K562 (cell line): ENCODE measurements around the gene RNPEPL1. TPM values are rescaled to one million over a fixed set of nuclear protein-coding genes. Genes with fewer than 3 reads are reported as not detected.

Source experiments
- ATAC-seq: fragments of 200-7000 bp; cut with Tn5 transposase; 3 replicates; pipeline ENCODE4 v1.9.1; 2020; ENCODE audit warnings: moderate library complexity
- BruUV-seq: library from RNA; stranded (reverse); fragments of 400-500 nt; replicated peaks from 2 replicates; lab custom pipeline; 2021; lab: Mats Ljungman, UMichigan
- CTCF ChIA-PET: fragments of 300-600 bp; formaldehyde crosslinking; extraction: SDS; loops from one replicate; lab custom pipeline; 2021; ENCODE audit warnings: low intra/inter-chr PET ratio; lab: Yijun Ruan, JAX
- POLR2A ChIA-PET: fragments of 300-600, 350-650 bp; sonication (Branson Sonifier 250); formaldehyde crosslinking; extraction: SDS; loops from one replicate; lab custom pipeline; 2021; ENCODE audit warnings: antibody characterized with exemption, inconsistent platforms; lab: Yijun Ruan, JAX
- DNase-seq, 4 experiments: peaks; one replicate each; pipeline versions ENCODE4 v3.0.0 to v3.0.0-alpha.2; 2011 to 2018; ENCODE audit warnings: low spot score in 3 of 4, mixed read lengths in 3 of 4; ENCODE audit errors: extremely low read depth in 1 of 4
- FAIRE-seq: peaks from 2 replicates; lab custom pipeline; 2011; peaks lifted over from hg19 to GRCh38; lab: Jason Lieb, UNC
- H2AFZ ChIP-seq: 2 replicates; pipeline ENCODE4 v1.6.0; 2011; ENCODE audit warnings: low read depth, low read length, control low read depth, inconsistent platforms
- H3K27ac ChIP-seq: fragments of 200-600 bp; 3 replicates; pipeline ENCODE4 v1.8.0; 2011; ENCODE audit warnings: low read depth, mild to moderate bottlenecking, control low read depth, inconsistent platforms, low read length, moderate library complexity, mixed read lengths; ENCODE audit errors: extremely low read depth
- H3K27me3 ChIP-seq, 2 experiments: fragments of 300-600 bp in 1 of 2; 2 replicates in 1 of 2; 3 replicates in 1 of 2; pipeline versions ENCODE4 v1.6.0 to v1.8.0; 2011; ENCODE audit warnings: inconsistent platforms in 2 of 2, low read length in 2 of 2, mild to moderate bottlenecking in 1 of 2, mixed read lengths in 1 of 2, moderate library complexity in 1 of 2; ENCODE audit not compliant: control insufficient read depth in 2 of 2, insufficient read depth in 2 of 2
- H3K36me3 ChIP-seq: fragments of 300-600 bp; 3 replicates; pipeline ENCODE4 v1.8.0; 2011; ENCODE audit warnings: mild to moderate bottlenecking, low read length, inconsistent platforms; ENCODE audit not compliant: control insufficient read depth, insufficient read depth
- H3K4me1 ChIP-seq, 2 experiments: fragments of 200-600 bp in 1 of 2; replicated peaks in 1 of 2; 2 replicates in 1 of 2; 3 replicates in 1 of 2; pipeline versions ENCODE4 v1.5.1 to v1.8.0; 2011; ENCODE audit warnings: inconsistent platforms in 2 of 2, low read length in 2 of 2, mild to moderate bottlenecking in 1 of 2, mixed read lengths in 1 of 2, moderate library complexity in 1 of 2; ENCODE audit not compliant: control insufficient read depth in 2 of 2, insufficient read depth in 2 of 2
- H3K4me2 ChIP-seq: 2 replicates; pipeline ENCODE4 v1.6.1; 2011; ENCODE audit warnings: low read length, control low read depth, inconsistent platforms, mixed read lengths; ENCODE audit not compliant: insufficient read depth
- H3K4me3 ChIP-seq: fragments of 200-600 bp; sonication (generic), shearing (Covaris generic); 2 replicates; pipeline ENCODE4 v1.5.1; 2016; ENCODE audit warnings: control low read depth, inconsistent platforms
- H3K79me2 ChIP-seq: fragments of 200-600 bp; 3 replicates; pipeline ENCODE4 v1.8.0; 2011; ENCODE audit warnings: low read length, inconsistent platforms; ENCODE audit not compliant: control insufficient read depth, insufficient read depth
- H3K9ac ChIP-seq, 2 experiments: 2 replicates each; pipeline versions ENCODE4 v1.6.0 to v1.6.1; 2011; ENCODE audit warnings: low read depth in 2 of 2, low read length in 2 of 2, control low read depth in 1 of 2, inconsistent platforms in 1 of 2, mild to moderate bottlenecking in 1 of 2, mixed read lengths in 1 of 2; ENCODE audit not compliant: insufficient read depth in 1 of 2
- H3K9me1 ChIP-seq: one replicate; pipeline ENCODE4 v1.6.0; 2011; ENCODE audit warnings: inconsistent platforms, mild to moderate bottlenecking, low read length, moderate library complexity; ENCODE audit not compliant: control insufficient read depth, insufficient read depth
- H3K9me3 ChIP-seq: replicated peaks from 2 replicates; pipeline ENCODE4 v1.5.1; 2011; ENCODE audit warnings: low read depth, low read length, inconsistent platforms; ENCODE audit not compliant: control insufficient read depth, insufficient read depth
- H4K20me1 ChIP-seq: replicated peaks from 2 replicates; pipeline ENCODE4 v1.6.1; 2011; ENCODE audit warnings: low read length, inconsistent platforms, mixed read lengths; ENCODE audit not compliant: control insufficient read depth, insufficient read depth
- BCOR ChIP-seq: fragments of 450-650 bp; IDR thresholded peaks from 2 replicates; pipeline ENCODE4 v1.6.1; 2016
- BDP1 ChIP-seq: IDR thresholded peaks from 3 replicates; pipeline ENCODE4 v1.6.1; 2011; ENCODE audit not compliant: insufficient read length, insufficient read depth
- CXXC5 ChIP-seq: fragments of 250-450 bp; sonication (Bioruptor Pico); IDR thresholded peaks from 2 replicates; pipeline ENCODE4 v1.8.0; 2022; ENCODE audit warnings: inconsistent platforms, mild to moderate bottlenecking, moderate library complexity
- ESRRA ChIP-seq: fragments of 450-650 bp; IDR thresholded peaks from 2 replicates; pipeline ENCODE4 v1.6.1; 2014; ENCODE audit warnings: low read depth, mild to moderate bottlenecking, moderate library complexity, borderline replicate concordance
- GTF2E2 ChIP-seq: fragments of 200-800 bp; sonication (Bioruptor generic); IDR thresholded peaks from 2 replicates; pipeline ENCODE4 v1.6.1; 2016; ENCODE audit warnings: missing genetic modification characterization, missing compliant biosample characterization
- NFIX ChIP-seq: fragments of 250-450 bp; sonication (Bioruptor Pico); IDR thresholded peaks from 2 replicates; pipeline ENCODE4 v1.4.0; 2020; ENCODE audit warnings: low read depth, mild to moderate bottlenecking, moderate library complexity
- POU5F1 ChIP-seq: fragments of 150-350 bp; IDR thresholded peaks from 2 replicates; pipeline ENCODE4 v1.6.1; 2014; ENCODE audit warnings: borderline replicate concordance, low read length, low read depth, mild to moderate bottlenecking; ENCODE audit not compliant: partially characterized antibody
- SMAD1 ChIP-seq: fragments of 150-350 bp; IDR thresholded peaks from 2 replicates; pipeline ENCODE4 v1.6.1; 2014; ENCODE audit warnings: low read length, low read depth; ENCODE audit not compliant: partially characterized antibody
- SMARCC2 ChIP-seq: fragments of 450-650 bp; IDR thresholded peaks from 2 replicates; pipeline ENCODE4 v1.6.1; 2017; ENCODE audit warnings: antibody characterized with exemption, moderate library complexity, mild to moderate bottlenecking, low read depth
- ZNF224 ChIP-seq: sonication (generic); formaldehyde crosslinking; IDR thresholded peaks from 2 replicates; pipeline ENCODE4 v1.8.0; 2022; ENCODE audit warnings: mild to moderate bottlenecking, missing genetic modification reagents
- WGBS: fragments of 100-300 bp; shearing (Covaris generic); methylation state at CpG from one replicate; pipeline ENCODE4 v1.1.6; 2016; ENCODE audit warnings: low coverage, mixed read lengths; ENCODE audit not compliant: insufficient coverage; ENCODE audit errors: missing lambda C conversion rate; 5-methylcytosine and 5-hydroxymethylcytosine counted together
- in situ Hi-C: fragments of 300-500 bp; cut with MboI; formaldehyde crosslinking; loops from 4 replicates; pipeline ENCODE4 v1.15.0; 2018; ENCODE audit warnings: inconsistent platforms, mixed read lengths
- intact Hi-C: fragments of 100-400 bp; cut with micrococcal nuclease; formaldehyde crosslinking; loops from 2 replicates; pipeline ENCODE4 v1.14.2; 2022
- polyA plus RNA-seq, 8 experiments: library from polyadenylated mRNA; depleted of rRNA in 4 of 8; stranded (reverse) in 5 of 8; unstranded in 3 of 8; fragments of >200 nt; fragmentation: Nextera tagmentation in 2 of 8; fragmentation: Illumina TruSeq in 1 of 8; extraction: Ambion mirVana in 2 of 8; extraction: Trizol in 1 of 8; gene quantifications; 2 replicates each; pipeline versions ENCODE4 v1.2.1 to v1.2.3, GENCODE V29; 2011 to 2014; ENCODE audit warnings: inconsistent platforms in 1 of 8, missing spikeins in 1 of 8
- total RNA-seq, 7 experiments: library from RNA; depleted of rRNA in 6 of 7; stranded (reverse); fragments of >200 nt in 6 of 7; fragmentation: Illumina TruSeq in 2 of 7; extraction: Trizol in 2 of 7; gene quantifications; 2 replicates each; pipeline versions ENCODE4 v1.2.1 to v1.2.3, GENCODE V29; 2011 to 2021; ENCODE audit warnings: low replicate concordance in 1 of 7
- TF ChIP-seq, protein P1 (sequence below): fragments of 450-650 bp; formaldehyde crosslinking; conservative IDR thresholded peaks from 2 replicates; pipeline ENCODE4 v1.4.0; 2022; ENCODE audit warnings: mild to moderate bottlenecking, missing genetic modification characterization

The RNPEPL1 gene
- total and polyA plus RNA-seq, 9 of the 15 experiments (the other 6 are each of a cell fraction or from before 2014, with no cell fraction given), result 0.07 to 38.7 (median 5.6) TPM

DNA sequence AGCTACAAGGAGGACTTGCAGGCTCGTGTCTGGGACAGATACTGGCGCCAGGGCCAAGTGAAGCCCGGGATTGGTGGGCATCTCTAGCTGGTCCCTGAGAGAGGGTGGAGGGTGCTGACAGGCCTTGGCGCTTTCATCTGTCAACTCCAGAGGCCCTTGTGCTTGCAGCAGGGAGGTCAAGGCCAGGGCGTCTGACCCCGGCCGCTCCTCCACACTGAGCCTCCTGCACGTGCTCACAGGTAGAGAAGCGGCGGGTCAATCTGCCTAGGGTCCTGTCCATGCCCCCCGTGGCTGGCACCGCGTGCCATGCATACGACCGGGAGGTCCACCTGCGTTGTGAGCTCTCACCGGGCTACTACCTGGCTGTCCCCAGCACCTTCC, 27.8 kb downstream of the RNPEPL1 start:
- in situ Hi-C loops, result no loop called here
- WGBS, result 89% methylated on average over 14 of the region's 17 CpGs
- Histone ChIP-seq H3K4me2 (no peak overlapping the region), H3K9ac (peak overlapping the region in 1 of 2 experiments; percentile 26; a peak in 1 of 4 replicates), H3K27ac (no peak overlapping the region), H3K9me3 (no peaks in the 10 kb centered on the region), H3K4me3 (no peak overlapping the region), H2AFZ (no peak overlapping the region), H3K4me1 (peaks cover 0 to 27% of the 10 kb centered on the region in 2 experiments; a peak in 2 of 5 replicates), H3K79me2 (no peaks in the 10 kb centered on the region), H3K9me1 (no peaks in the 10 kb centered on the region), H3K36me3 (peaks cover 16% of the 10 kb centered on the region; the same call in 1 of the 3 replicates), H3K27me3 (no peaks in the 10 kb centered on the region), H4K20me1 (no peaks in the 10 kb centered on the region)
- DNase-seq (no peak), FAIRE-seq (no peak), ATAC-seq (no peak)
- ChIA-PET POLR2A (interaction anchor here (0.6 to 1.1 kb wide), 2 partner anchors 10 to 232 kb away, joined by 3 read pairs; partner anchors contain the start of gene CAPN10), CTCF (no interaction called here)
- no TSS peak for BruUV-seq
- intact Hi-C loops, result no loop called here
- TF ChIP-seq NFIX (CRISPR knock-in tag), result no peak
- no peak for TF ChIP-seq BDP1
- TF ChIP-seq CXXC5, result no peak
- TF ChIP-seq POU5F1, result no peak
- TF ChIP-seq SMAD1, result no peak
- TF ChIP-seq ESRRA, result no peak
- TF ChIP-seq GTF2E2 (tag), result no peak
- no peak for TF ChIP-seq SMARCC2
- no peak for TF ChIP-seq BCOR
- TF ChIP-seq, protein P1, sequence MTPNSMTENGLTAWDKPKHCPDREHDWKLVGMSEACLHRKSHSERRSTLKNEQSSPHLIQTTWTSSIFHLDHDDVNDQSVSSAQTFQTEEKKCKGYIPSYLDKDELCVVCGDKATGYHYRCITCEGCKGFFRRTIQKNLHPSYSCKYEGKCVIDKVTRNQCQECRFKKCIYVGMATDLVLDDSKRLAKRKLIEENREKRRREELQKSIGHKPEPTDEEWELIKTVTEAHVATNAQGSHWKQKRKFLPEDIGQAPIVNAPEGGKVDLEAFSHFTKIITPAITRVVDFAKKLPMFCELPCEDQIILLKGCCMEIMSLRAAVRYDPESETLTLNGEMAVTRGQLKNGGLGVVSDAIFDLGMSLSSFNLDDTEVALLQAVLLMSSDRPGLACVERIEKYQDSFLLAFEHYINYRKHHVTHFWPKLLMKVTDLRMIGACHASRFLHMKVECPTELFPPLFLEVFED (CRISPR knock-in tag), result no peak
- TF ChIP-seq ZNF224, result no peak
